Esophagus muscularis mucosa (tissue), 4 donors: Measurements from ENCODE around the gene ZSCAN31. TPM values are rescaled to one million over a fixed set of nuclear protein-coding genes. Genes with fewer than 3 reads are reported as not detected.

ENCODE experiments used
- DNase-seq: peaks from one replicate; pipeline ENCODE4 v3.0.0-alpha.2; 2017; ENCODE audit errors: extremely low spot score
- H3K27ac ChIP-seq, 4 donors: fragments of 200-600 bp; sonication (generic); replicated peaks in 1 of 4; 1 replicate in 3 of 4; 2 replicates in 1 of 4; pipeline ENCODE4 v1.5.1; 2016 to 2019; ENCODE audit warnings: mild to moderate bottlenecking in 1 of 4
- H3K27me3 ChIP-seq, 4 donors: fragments of 200-600 bp; sonication (generic); one replicate each; pipeline versions ENCODE4 v1.5.1 to v1.6.0; 2016 to 2019
- H3K36me3 ChIP-seq, 4 donors: fragments of 200-600 bp; sonication (generic); one replicate each; pipeline ENCODE4 v1.5.1; 2016 to 2019
- H3K4me1 ChIP-seq, 4 donors: fragments of 200-600 bp; sonication (generic); one replicate each; pipeline ENCODE4 v1.5.1; 2016 to 2019
- H3K4me3 ChIP-seq, 4 donors: fragments of 200-600 bp; sonication (generic); 1 replicate in 2 of 4; 2 replicates in 2 of 4; pipeline ENCODE4 v1.5.1; 2016 to 2019; ENCODE audit warnings: mild to moderate bottlenecking in 4 of 4, moderate library complexity in 1 of 4
- H3K9me3 ChIP-seq, 4 donors: fragments of 200-600 bp; sonication (generic); 1 replicate in 3 of 4; 2 replicates in 1 of 4; pipeline ENCODE4 v1.5.1; 2016 to 2019
- EP300 ChIP-seq: sonication (generic); formaldehyde crosslinking; IDR thresholded peaks from one replicate; pipeline ENCODE4 v1.6.1; 2017; ENCODE audit warnings: antibody characterized with exemption
- POLR2A ChIP-seq: fragments of 450-650 bp; IDR thresholded peaks from one replicate; pipeline ENCODE4 v1.6.1; 2017; ENCODE audit warnings: antibody characterized with exemption, moderate library complexity, mild to moderate bottlenecking, low read depth
- POLR2AphosphoS5 ChIP-seq, 2 donors: sonication (generic); formaldehyde crosslinking; IDR thresholded peaks; one replicate each; pipeline ENCODE4 v1.6.1; 2017; ENCODE audit warnings: antibody characterized with exemption in 2 of 2
- WGBS: methylation state at CpG from one replicate; pipeline ENCODE4 v1.1.5; 2018; 5-methylcytosine and 5-hydroxymethylcytosine counted together
- intact Hi-C: fragments of 100-400 bp; cut with DNase I; formaldehyde crosslinking; loops from one replicate; pipeline ENCODE4 v1.15.1; 2023
- total RNA-seq, 4 donors: library from RNA; depleted of rRNA; stranded (reverse); fragments of >200 nt; gene quantifications; one replicate each; pipeline versions ENCODE4 v1.1.0 to v1.2.1, GENCODE V29; 2016
- TF ChIP-seq, protein P1 (sequence below), 3 experiments: fragments of 200-600 bp in 2 of 3; fragments of 450-650 bp in 1 of 3; sonication (generic) in 2 of 3; IDR thresholded peaks; one replicate each; pipeline ENCODE4 v1.5.1; 2017 to 2019; ENCODE audit warnings: antibody characterized with exemption in 3 of 3, mild to moderate bottlenecking in 2 of 3, moderate library complexity in 1 of 3

Gene ZSCAN31
- total RNA-seq, 4 donors from 2014 or later, result 13.1 to 39.1 (median 24.1) TPM

GRCh38 chr6:28351087-28351486, 15.1 kb upstream of the ZSCAN31 start:
- Histone ChIP-seq H3K4me1 (peaks cover 29 to 45% (median 41%) of the 10 kb centered on the region in 4 donors), H3K36me3 (no peaks in the 10 kb centered on the region), H3K27ac (peak overlapping the region; percentile 76 to 89 (median 84)), H3K4me3 (peak overlapping the region in 3 of 4 donors; percentile 76 to 78 (median 76)), H3K9me3 (no peaks in the 10 kb centered on the region), H3K27me3 (no peaks in the 10 kb centered on the region)
- TF ChIP-seq EP300, result no peak
- no peak for TF ChIP-seq POLR2A
- WGBS, result 68% methylated on average over 2 of the region's 2 CpGs
- no peak for DNase-seq
- intact Hi-C loops, result loop anchor here (5.0 kb wide), 1 partner anchor 84 kb away; the partner anchor contains the start of gene ZSCAN26

DNA sequence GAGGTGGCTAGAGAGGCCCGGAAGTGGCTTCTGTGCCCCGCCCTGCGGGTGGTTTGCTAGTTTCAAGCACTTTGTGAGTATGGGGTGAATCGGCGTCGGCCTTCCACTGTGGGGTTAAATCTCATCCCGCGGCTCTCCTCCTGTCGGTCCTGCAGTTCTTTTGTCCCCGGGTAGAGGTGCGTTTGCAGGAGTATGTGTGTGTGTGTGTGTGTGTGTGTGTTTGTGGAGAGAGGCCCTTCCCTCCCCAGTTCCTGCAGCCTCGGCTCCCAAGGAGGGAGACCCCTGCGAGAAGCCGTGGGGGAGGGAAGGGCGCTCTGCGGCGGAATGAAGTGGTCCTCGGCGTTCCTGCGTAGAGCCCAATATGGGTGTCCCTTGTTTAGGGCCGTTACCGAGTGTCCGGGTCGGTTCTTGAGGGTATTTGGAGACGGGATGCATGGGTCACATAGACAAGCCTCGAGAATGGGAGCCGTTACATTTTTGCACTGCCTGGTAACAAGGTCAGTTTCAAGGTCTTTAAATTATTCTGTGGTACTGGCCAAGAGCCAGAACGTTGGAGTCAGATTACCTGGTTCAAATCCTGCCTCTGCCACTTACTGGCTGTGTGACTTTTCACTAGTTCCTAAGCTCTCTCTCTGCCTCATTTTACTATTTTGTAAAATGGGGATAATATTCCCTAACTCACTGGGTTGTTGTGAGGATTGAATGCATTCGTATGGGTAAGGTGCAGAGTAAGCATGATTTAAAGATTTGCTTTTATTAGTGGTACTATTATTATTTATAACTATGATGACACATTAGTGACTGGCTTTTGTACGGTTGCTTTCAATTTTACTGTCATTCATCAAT, 14.2 kb upstream of the ZSCAN31 start, which contains the start of gene ZKSCAN3:
Gene ZKSCAN3 (plus strand): TSS at position 56 of the 846 bp plus-strand sequence. CDS start 9,640 bp downstream, outside the sequence.
- DNase-seq, result peak; percentile 93
- Histone ChIP-seq H3K27me3 (no peaks in the 10 kb centered on the region), H3K9me3 (no peaks in the 10 kb centered on the region), H3K27ac (peak within 1 kb of the TSS; percentile 76 to 89 (median 84)), H3K4me1 (peaks cover 25 to 38% (median 34%) of the 10 kb centered on the region in 4 donors), H3K4me3 (peak within 1 kb of the TSS; percentile 75 to 78 (median 76)), H3K36me3 (no peaks in the 10 kb centered on the region)
- WGBS, result under 1% methylated on average over 20 of the region's 30 CpGs
- intact Hi-C loops, result loop anchor here (5.0 kb wide), 1 partner anchor 83 kb away; the partner anchor contains the start of gene ZSCAN26
- TF ChIP-seq EP300 (no peak), POLR2AphosphoS5 (IDR thresholded peaks at IDR 0.05) (peak; percentile 73)

GRCh38 chr6:28349344-28349891, 13.5 kb upstream of the ZSCAN31 start:
- intact Hi-C loops, result no loop called here
- DNase-seq, result no peak
- peaks cover 18 to 31% (median 27%) of the 10 kb centered on the region in 4 donors for H3K4me1 ChIP-seq
- no peaks in the 10 kb centered on the region for H3K9me3 ChIP-seq
- TF ChIP-seq POLR2AphosphoS5 (IDR thresholded peaks at IDR 0.05) (no peak), EP300 (no peak), POLR2A (no peak)
- TF ChIP-seq, protein P1, sequence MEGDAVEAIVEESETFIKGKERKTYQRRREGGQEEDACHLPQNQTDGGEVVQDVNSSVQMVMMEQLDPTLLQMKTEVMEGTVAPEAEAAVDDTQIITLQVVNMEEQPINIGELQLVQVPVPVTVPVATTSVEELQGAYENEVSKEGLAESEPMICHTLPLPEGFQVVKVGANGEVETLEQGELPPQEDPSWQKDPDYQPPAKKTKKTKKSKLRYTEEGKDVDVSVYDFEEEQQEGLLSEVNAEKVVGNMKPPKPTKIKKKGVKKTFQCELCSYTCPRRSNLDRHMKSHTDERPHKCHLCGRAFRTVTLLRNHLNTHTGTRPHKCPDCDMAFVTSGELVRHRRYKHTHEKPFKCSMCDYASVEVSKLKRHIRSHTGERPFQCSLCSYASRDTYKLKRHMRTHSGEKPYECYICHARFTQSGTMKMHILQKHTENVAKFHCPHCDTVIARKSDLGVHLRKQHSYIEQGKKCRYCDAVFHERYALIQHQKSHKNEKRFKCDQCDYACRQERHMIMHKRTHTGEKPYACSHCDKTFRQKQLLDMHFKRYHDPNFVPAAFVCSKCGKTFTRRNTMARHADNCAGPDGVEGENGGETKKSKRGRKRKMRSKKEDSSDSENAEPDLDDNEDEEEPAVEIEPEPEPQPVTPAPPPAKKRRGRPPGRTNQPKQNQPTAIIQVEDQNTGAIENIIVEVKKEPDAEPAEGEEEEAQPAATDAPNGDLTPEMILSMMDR (IDR thresholded peaks at IDR 0.05), result no peak
- peak overlapping the region; percentile 75 to 78 (median 76) for H3K4me3 ChIP-seq
- no peaks in the 10 kb centered on the region for H3K36me3 ChIP-seq
- under 1% methylated on average over 9 of the region's 9 CpGs for WGBS
- no peaks in the 10 kb centered on the region for H3K27me3 ChIP-seq
- peak overlapping the region; percentile 76 to 89 (median 84) for H3K27ac ChIP-seq

DNA sequence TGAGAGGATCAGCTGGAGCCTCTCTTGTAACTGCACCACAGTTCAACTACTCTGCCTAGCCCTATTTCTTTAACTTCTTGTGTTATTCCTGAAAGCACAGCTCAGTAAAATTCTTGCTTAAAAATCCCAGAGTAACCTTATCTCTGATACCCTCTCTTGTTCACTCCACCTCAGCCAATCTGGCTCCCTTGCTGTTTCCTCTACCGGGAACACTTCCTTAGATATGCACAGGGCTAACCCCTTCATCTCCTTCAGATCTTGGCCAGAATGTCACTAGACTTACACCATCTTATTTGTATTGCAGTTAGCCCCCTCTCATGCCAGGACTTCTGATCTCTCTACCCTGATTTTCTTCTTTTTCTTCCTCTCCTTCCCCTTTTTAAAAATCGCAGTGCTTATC, 11.2 kb upstream of the ZSCAN31 start:
- 27% methylated on average over 2 of the region's 2 CpGs for WGBS
- Histone ChIP-seq H3K27ac (no peak overlapping the region), H3K4me1 (peaks cover 11 to 19% (median 15%) of the 10 kb centered on the region in 4 donors), H3K4me3 (no peak overlapping the region), H3K9me3 (no peaks in the 10 kb centered on the region), H3K27me3 (no peaks in the 10 kb centered on the region), H3K36me3 (no peaks in the 10 kb centered on the region)
- intact Hi-C loops, result no loop called here
- TF ChIP-seq POLR2A, result no peak
- TF ChIP-seq POLR2AphosphoS5 (IDR thresholded peaks at IDR 0.05), result no peak
- TF ChIP-seq, protein P1 (IDR thresholded peaks at IDR 0.05), result no peak
- TF ChIP-seq EP300, result no peak
- no peak for DNase-seq

DNA sequence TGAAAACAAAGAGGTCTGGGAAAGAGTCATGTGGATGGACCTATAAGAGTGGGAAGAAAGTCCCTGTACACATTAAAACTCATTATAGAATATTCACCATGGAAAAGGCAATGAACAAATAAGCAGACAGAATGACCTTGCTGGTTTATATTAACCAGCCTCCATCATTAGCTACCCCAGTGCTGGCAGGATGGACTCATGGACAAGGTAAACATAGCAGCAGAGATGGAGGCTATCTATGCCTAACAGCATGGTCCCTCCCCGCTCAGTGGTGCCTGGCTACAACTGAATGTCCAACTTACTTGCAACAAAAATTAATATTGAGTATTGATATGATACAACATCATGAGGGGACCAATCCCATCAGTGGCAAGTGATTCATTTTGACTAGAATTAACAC, 9.3 kb upstream of the ZSCAN31 start:
- intact Hi-C loops, result no loop called here
- Histone ChIP-seq H3K27ac (no peak overlapping the region), H3K4me1 (peaks cover 0 to under 1% (median under 1%) of the 10 kb centered on the region in 4 donors), H3K27me3 (no peaks in the 10 kb centered on the region), H3K36me3 (no peaks in the 10 kb centered on the region), H3K4me3 (no peak overlapping the region), H3K9me3 (no peaks in the 10 kb centered on the region)
- 83% methylated on average over 1 of the region's 1 CpG for WGBS
- DNase-seq, result no peak
- TF ChIP-seq, protein P1 (IDR thresholded peaks at IDR 0.05), result no peak
- TF ChIP-seq POLR2AphosphoS5 (IDR thresholded peaks at IDR 0.05) (no peak), POLR2A (no peak), EP300 (no peak)
